PFSK-1 (cell line): ENCODE measurements around the gene PDCD11.

ENCODE experiments used
- FOXP2 ChIP-seq: optimal IDR thresholded peaks from 2 replicates; pipeline ENCODE3; 2011; ENCODE audit warnings: borderline replicate concordance, control low read depth, inconsistent platforms; ENCODE audit not compliant: insufficient read depth; ENCODE audit errors: extremely low read length, extremely low read depth
- POLR2AphosphoS5 ChIP-seq: IDR thresholded peaks from 2 replicates; pipeline ENCODE4 v1.6.1; 2012; ENCODE audit warnings: low read depth, mild to moderate bottlenecking, control low read depth, low read length, moderate library complexity
- REST ChIP-seq, 2 experiments: IDR thresholded peaks; 2 replicates each; pipeline versions ENCODE4 v1.6.1 to v1.8.0; 2011 to 2012; ENCODE audit warnings: low read depth in 2 of 2, low read length in 2 of 2, control low read depth in 1 of 2, inconsistent platforms in 1 of 2, mild to moderate bottlenecking in 1 of 2, moderate library complexity in 1 of 2; ENCODE audit not compliant: insufficient read depth in 1 of 2
- SIN3A ChIP-seq: IDR thresholded peaks from 2 replicates; pipeline ENCODE4 v1.6.1; 2012; ENCODE audit warnings: mild to moderate bottlenecking, low read length, moderate library complexity, borderline replicate concordance; ENCODE audit not compliant: insufficient read depth
- TAF1 ChIP-seq: IDR thresholded peaks from 2 replicates; pipeline ENCODE4 v1.6.1; 2012; ENCODE audit warnings: low read length, control low read depth, borderline replicate concordance; ENCODE audit not compliant: insufficient read depth

Gene PDCD11

GRCh38 chr10:103473261-103473671 is 76.8 kb downstream of the PDCD11 start:
- no peak for TF ChIP-seq POLR2AphosphoS5
- no peak for TF ChIP-seq TAF1
- no peak for TF ChIP-seq FOXP2
- no peak for TF ChIP-seq SIN3A
- no peak for TF ChIP-seq REST (IDR thresholded peaks at IDR 0.05; ENCODE audit: insufficient read depth in 1 of 2, low read depth in 2 of 2, low read length in 2 of 2)

- TF ChIP-seq SIN3A (no peak), FOXP2 (no peak)
Observed at GRCh38 chr10:103474077-103474476, 77.7 kb downstream of the PDCD11 start.

GRCh38 chr10:103475437-103475836 is 79.0 kb downstream of the PDCD11 start:
- no peak for TF ChIP-seq TAF1
- no peak for TF ChIP-seq FOXP2
- TF ChIP-seq REST (IDR thresholded peaks at IDR 0.05; ENCODE audit: insufficient read depth in 1 of 2, low read depth in 2 of 2, low read length in 2 of 2) = no peak
- no peak for TF ChIP-seq SIN3A
- no peak for TF ChIP-seq POLR2AphosphoS5

- TF ChIP-seq TAF1 = no peak
- TF ChIP-seq SIN3A = no peak
- peak; percentile 27 for TF ChIP-seq FOXP2
Observed at GRCh38 chr10:103476046-103476768, 79.8 kb downstream of the PDCD11 start.

- TF ChIP-seq TAF1 (no peak), POLR2AphosphoS5 (no peak)
Observed at GRCh38 chr10:103478671-103479070, 82.2 kb downstream of the PDCD11 start.

GRCh38 chr10:103479135-103479534 is 82.7 kb downstream of the PDCD11 start, which contains the start of gene CALHM3:
TSS of gene CALHM3 (minus strand) at chr10:103479240. CDS start at chr10:103479032, 208 bp downstream.
- TF ChIP-seq FOXP2 = no peak
- no peak for TF ChIP-seq POLR2AphosphoS5
- TF ChIP-seq REST (IDR thresholded peaks at IDR 0.05; ENCODE audit: insufficient read depth in 1 of 2, low read depth in 2 of 2, low read length in 2 of 2) = no peak
- no peak for TF ChIP-seq TAF1
- no peak for TF ChIP-seq SIN3A
